Measurements from ENCODE around the gene METTL24. TPM values are rescaled to one million over a fixed set of nuclear protein-coding genes. Genes with fewer than 3 reads are reported as not detected.

The METTL24 gene
- total RNA-seq, 1 experiment from 2014 or later = not detected

DNA sequence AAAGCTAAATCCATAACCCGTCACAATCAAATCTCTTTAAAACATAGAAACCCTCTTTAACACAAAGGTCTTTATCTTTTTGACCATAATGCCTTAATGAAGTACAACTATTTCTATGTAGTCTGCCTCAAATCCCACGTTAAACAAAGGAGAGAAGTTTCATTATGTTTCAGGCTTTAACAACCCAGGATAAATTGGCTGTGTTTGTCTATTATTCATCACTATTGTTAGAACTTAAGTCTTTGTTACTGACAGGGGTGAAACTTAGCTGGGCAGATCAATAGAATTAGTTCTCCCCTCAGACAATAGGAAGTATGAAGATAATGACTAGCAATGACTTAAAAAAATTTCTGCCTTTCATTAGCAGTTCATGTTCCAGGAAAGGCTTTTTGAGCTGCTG is 10.1 kb upstream of the METTL24 start:
- Histone ChIP-seq H3K36me3 (ENCODE audit: low read depth) (no peaks in the 10 kb centered on the region), H3F3A (ENCODE audit: insufficient read depth, low read depth) (no peaks in the 10 kb centered on the region), H3K9me3 (ENCODE audit: insufficient read depth, low read depth) (no peaks in the 10 kb centered on the region), H3K27ac (no peak overlapping the region), H3K4me2 (no peak overlapping the region), H3K4me1 (replicated peaks; ENCODE audit: insufficient read depth) (no peaks in the 10 kb centered on the region), H2AFZ (no peak overlapping the region), H3K79me2 (ENCODE audit: low read depth) (no peaks in the 10 kb centered on the region), H3K27me3 (ENCODE audit: insufficient read depth, low read depth) (peaks cover 66% of the 10 kb centered on the region), H4K20me1 (ENCODE audit: insufficient read depth) (no peaks in the 10 kb centered on the region), H3K9me2 (ENCODE audit: insufficient read depth) (no peaks in the 10 kb centered on the region), H3K4me3 (no peak overlapping the region)
- no peak for DNase-seq
- TF ChIP-seq, protein P1, sequence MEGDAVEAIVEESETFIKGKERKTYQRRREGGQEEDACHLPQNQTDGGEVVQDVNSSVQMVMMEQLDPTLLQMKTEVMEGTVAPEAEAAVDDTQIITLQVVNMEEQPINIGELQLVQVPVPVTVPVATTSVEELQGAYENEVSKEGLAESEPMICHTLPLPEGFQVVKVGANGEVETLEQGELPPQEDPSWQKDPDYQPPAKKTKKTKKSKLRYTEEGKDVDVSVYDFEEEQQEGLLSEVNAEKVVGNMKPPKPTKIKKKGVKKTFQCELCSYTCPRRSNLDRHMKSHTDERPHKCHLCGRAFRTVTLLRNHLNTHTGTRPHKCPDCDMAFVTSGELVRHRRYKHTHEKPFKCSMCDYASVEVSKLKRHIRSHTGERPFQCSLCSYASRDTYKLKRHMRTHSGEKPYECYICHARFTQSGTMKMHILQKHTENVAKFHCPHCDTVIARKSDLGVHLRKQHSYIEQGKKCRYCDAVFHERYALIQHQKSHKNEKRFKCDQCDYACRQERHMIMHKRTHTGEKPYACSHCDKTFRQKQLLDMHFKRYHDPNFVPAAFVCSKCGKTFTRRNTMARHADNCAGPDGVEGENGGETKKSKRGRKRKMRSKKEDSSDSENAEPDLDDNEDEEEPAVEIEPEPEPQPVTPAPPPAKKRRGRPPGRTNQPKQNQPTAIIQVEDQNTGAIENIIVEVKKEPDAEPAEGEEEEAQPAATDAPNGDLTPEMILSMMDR (conservative IDR thresholded peaks at IDR 0.05) = no peak
- TF ChIP-seq EZH2 (IDR thresholded peaks at IDR 0.05; ENCODE audit: low read depth) = no peak
- ChIA-PET POLR2A (ENCODE audit: unreplicated experiment) (no interaction called here), CTCF (no interaction called here)
- BruUV-seq (replicated peaks) = no TSS peak
- intact Hi-C loops (cut with micrococcal nuclease; ENCODE audit: unreplicated experiment) = no loop called here

DNA sequence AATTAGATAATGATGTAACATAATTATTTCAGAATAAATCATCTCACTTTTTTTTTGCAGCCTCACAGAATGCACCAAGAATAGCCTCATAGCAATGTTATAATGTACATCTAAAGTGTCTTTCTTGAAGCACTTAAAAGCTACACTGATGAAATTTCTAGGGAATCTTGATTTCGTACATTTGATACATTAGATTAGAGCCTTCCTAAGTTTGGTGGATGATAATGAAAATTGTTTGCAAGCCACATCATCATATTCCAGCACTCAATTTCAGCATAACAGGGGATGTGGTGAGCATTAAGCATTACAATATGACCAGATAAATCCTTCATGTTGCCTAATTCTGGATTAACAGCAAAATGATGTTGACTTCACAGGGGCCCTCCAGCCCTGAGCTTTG is 9.7 kb upstream of the METTL24 start:
- Histone ChIP-seq H3K27ac (no peak overlapping the region), H4K20me1 (ENCODE audit: insufficient read depth) (no peaks in the 10 kb centered on the region), H3K27me3 (ENCODE audit: insufficient read depth, low read depth) (peaks cover 69% of the 10 kb centered on the region), H3K4me2 (no peak overlapping the region), H3K79me2 (ENCODE audit: low read depth) (no peaks in the 10 kb centered on the region), H3K9me2 (ENCODE audit: insufficient read depth) (no peaks in the 10 kb centered on the region), H2AFZ (no peak overlapping the region), H3K9me3 (ENCODE audit: insufficient read depth, low read depth) (no peaks in the 10 kb centered on the region), H3K4me3 (no peak overlapping the region), H3F3A (ENCODE audit: insufficient read depth, low read depth) (no peaks in the 10 kb centered on the region), H3K4me1 (replicated peaks; ENCODE audit: insufficient read depth) (no peaks in the 10 kb centered on the region), H3K36me3 (ENCODE audit: low read depth) (no peaks in the 10 kb centered on the region)
- intact Hi-C loops (cut with micrococcal nuclease; ENCODE audit: unreplicated experiment) = no loop called here
- DNase-seq = no peak
- POLR2A ChIA-PET (ENCODE audit: unreplicated experiment) = no interaction called here
- TF ChIP-seq, protein P1 (conservative IDR thresholded peaks at IDR 0.05) = no peak
- TF ChIP-seq EZH2 (IDR thresholded peaks at IDR 0.05; ENCODE audit: low read depth) = no peak
- no TSS peak for BruUV-seq (replicated peaks)
- CTCF ChIA-PET = no interaction called here

DNA sequence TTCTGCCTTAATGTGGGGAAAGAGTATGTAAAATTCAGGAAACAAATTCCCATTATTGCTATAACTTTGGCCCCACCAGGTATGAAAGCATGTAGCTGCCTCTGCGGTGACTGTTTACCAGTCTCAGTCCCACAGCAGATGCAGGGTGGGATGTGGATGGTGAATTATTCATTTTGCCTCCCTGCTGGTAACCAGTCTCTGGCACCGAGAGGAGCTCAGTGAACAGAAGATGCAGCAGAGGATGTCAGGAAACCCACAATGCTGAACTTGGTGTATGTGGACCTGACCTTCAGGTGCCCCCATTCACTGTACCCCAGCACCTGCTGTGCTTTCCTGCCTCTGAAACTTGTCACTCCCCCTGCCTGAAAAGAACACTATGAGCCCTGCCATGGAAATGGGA is 8.8 kb upstream of the METTL24 start:
- H3K4me3 ChIP-seq = no peak overlapping the region
- TF ChIP-seq, protein P1 (conservative IDR thresholded peaks at IDR 0.05) = no peak
- TF ChIP-seq EZH2 (IDR thresholded peaks at IDR 0.05; ENCODE audit: low read depth) = no peak
- no peak overlapping the region for H3K4me2 ChIP-seq
- POLR2A ChIA-PET (ENCODE audit: unreplicated experiment) = no interaction called here
- peaks cover 78% of the 10 kb centered on the region for H3K27me3 ChIP-seq (ENCODE audit: insufficient read depth, low read depth)
- H3K27ac ChIP-seq = no peak overlapping the region
- no peak for DNase-seq
- no peaks in the 10 kb centered on the region for H3K36me3 ChIP-seq (ENCODE audit: low read depth)
- intact Hi-C loops (cut with micrococcal nuclease; ENCODE audit: unreplicated experiment) = no loop called here
- no peaks in the 10 kb centered on the region for H3K79me2 ChIP-seq (ENCODE audit: low read depth)
- H4K20me1 ChIP-seq (ENCODE audit: insufficient read depth) = no peaks in the 10 kb centered on the region
- no peaks in the 10 kb centered on the region for H3F3A ChIP-seq (ENCODE audit: insufficient read depth, low read depth)
- no peaks in the 10 kb centered on the region for H3K9me2 ChIP-seq (ENCODE audit: insufficient read depth)
- CTCF ChIA-PET = no interaction called here
- BruUV-seq (replicated peaks) = no TSS peak
- no peaks in the 10 kb centered on the region for H3K4me1 ChIP-seq (replicated peaks; ENCODE audit: insufficient read depth)
- H2AFZ ChIP-seq = no peak overlapping the region
- no peaks in the 10 kb centered on the region for H3K9me3 ChIP-seq (ENCODE audit: insufficient read depth, low read depth)

Data from PC-9 (cell line).